HL-60 (cell line): ENCODE results near the gene FHIT.

ENCODE experiments used
- DNase-seq, 2 experiments: peaks; one replicate each; pipeline ENCODE4 v3.0.0-alpha.2; 2010 to 2020; ENCODE audit warnings: low read depth in 1 of 2, low spot score in 1 of 2
- H3K27ac ChIP-seq: fragments of 250-450 bp; sonication (Bioruptor Pico); replicated peaks from 2 replicates; pipeline ENCODE4 v1.5.1; 2020; ENCODE audit warnings: mild to moderate bottlenecking, moderate library complexity
- H3K27me3 ChIP-seq: fragments of 250-450 bp; sonication (Bioruptor Pico); 2 replicates; pipeline ENCODE4 v1.5.1; 2021; ENCODE audit warnings: mild to moderate bottlenecking, moderate library complexity; ENCODE audit not compliant: insufficient read depth, poor library complexity, severe bottlenecking
- H3K4me3 ChIP-seq: replicated peaks from 2 replicates; pipeline ENCODE4 v1.5.1; 2011; ENCODE audit warnings: mild to moderate bottlenecking, control low read depth, low read length; ENCODE audit not compliant: insufficient read depth
- GABPA ChIP-seq: IDR thresholded peaks from 2 replicates; pipeline ENCODE4 v1.6.1; 2012; ENCODE audit warnings: low read depth
- POLR2AphosphoS5 ChIP-seq: IDR thresholded peaks from 2 replicates; pipeline ENCODE4 v1.6.1; 2012; ENCODE audit warnings: low read depth
- REST ChIP-seq: IDR thresholded peaks from 2 replicates; pipeline ENCODE4 v1.6.1; 2012; ENCODE audit warnings: low read depth; ENCODE audit not compliant: insufficient replicate concordance
- SPI1 ChIP-seq: IDR thresholded peaks from 2 replicates; pipeline ENCODE4 v1.6.1; 2012; ENCODE audit warnings: low read depth, mild to moderate bottlenecking, borderline replicate concordance
- TF ChIP-seq, protein P1 (sequence below): IDR thresholded peaks from one replicate; pipeline ENCODE4 v1.5.1; 2011; ENCODE audit warnings: low read length, control low read depth, inconsistent platforms; ENCODE audit not compliant: insufficient read depth

The FHIT gene

GRCh38 chr3:60463685-60464084 lies 787.6 kb downstream of the FHIT start:
- Histone ChIP-seq H3K27ac (no peak overlapping the region), H3K27me3 (no peaks in the 10 kb centered on the region), H3K4me3 (no peak overlapping the region)
- no peak for DNase-seq
- TF ChIP-seq SPI1 (no peak), POLR2AphosphoS5 (no peak), GABPA (no peak), REST (no peak)
- TF ChIP-seq, protein P1, sequence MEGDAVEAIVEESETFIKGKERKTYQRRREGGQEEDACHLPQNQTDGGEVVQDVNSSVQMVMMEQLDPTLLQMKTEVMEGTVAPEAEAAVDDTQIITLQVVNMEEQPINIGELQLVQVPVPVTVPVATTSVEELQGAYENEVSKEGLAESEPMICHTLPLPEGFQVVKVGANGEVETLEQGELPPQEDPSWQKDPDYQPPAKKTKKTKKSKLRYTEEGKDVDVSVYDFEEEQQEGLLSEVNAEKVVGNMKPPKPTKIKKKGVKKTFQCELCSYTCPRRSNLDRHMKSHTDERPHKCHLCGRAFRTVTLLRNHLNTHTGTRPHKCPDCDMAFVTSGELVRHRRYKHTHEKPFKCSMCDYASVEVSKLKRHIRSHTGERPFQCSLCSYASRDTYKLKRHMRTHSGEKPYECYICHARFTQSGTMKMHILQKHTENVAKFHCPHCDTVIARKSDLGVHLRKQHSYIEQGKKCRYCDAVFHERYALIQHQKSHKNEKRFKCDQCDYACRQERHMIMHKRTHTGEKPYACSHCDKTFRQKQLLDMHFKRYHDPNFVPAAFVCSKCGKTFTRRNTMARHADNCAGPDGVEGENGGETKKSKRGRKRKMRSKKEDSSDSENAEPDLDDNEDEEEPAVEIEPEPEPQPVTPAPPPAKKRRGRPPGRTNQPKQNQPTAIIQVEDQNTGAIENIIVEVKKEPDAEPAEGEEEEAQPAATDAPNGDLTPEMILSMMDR: no peak

DNA sequence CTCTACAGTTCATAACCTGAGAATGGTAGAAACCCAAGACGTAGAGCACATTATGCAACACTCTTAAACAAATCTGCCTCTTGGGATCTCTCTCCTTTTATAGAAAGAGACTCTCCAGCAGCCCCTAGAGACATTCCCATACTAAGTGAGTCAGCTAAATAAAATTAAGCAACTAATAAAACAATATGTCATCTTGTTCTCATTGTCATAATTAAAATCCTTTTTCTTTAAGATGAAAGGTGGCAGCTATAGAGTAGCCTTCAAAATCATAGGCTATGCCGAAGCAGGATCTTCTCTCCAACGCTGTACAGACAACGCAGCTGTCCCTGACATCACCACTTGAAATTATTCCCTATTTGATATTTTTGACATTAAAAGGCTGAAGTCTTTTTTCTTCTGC lies 790.0 kb downstream of the FHIT start:
- no peak for DNase-seq
- TF ChIP-seq POLR2AphosphoS5 (no peak), GABPA (no peak), SPI1 (no peak), REST (no peak)
- TF ChIP-seq, protein P1: no peak
- Histone ChIP-seq H3K4me3 (no peak overlapping the region), H3K27ac (no peak overlapping the region), H3K27me3 (no peaks in the 10 kb centered on the region)

DNA sequence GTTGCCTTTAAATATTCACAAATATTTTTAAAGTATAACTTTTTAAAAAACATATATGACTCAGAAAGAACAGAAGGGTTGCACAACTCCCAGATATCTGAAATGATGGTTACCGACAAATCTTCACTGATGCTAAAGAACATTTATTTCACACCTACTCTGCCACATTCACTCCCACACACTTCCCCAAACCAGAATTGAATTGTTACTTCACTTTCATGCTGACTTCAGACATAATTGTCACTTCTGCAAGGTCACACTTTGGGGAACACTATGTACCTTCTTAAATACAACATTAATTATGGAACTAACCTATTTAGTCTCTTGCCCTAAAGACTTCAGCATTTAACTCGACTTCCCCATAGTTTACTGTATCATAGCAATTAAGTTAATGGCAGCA lies 795.1 kb downstream of the FHIT start:
- no peak for TF ChIP-seq POLR2AphosphoS5
- TF ChIP-seq SPI1: peak; percentile 69; the same call in 1 of the 2 replicates
- H3K27me3 ChIP-seq: no peaks in the 10 kb centered on the region
- no peak overlapping the region for H3K4me3 ChIP-seq
- no peak overlapping the region for H3K27ac ChIP-seq
- DNase-seq: peak; percentile 5 to 17

DNA sequence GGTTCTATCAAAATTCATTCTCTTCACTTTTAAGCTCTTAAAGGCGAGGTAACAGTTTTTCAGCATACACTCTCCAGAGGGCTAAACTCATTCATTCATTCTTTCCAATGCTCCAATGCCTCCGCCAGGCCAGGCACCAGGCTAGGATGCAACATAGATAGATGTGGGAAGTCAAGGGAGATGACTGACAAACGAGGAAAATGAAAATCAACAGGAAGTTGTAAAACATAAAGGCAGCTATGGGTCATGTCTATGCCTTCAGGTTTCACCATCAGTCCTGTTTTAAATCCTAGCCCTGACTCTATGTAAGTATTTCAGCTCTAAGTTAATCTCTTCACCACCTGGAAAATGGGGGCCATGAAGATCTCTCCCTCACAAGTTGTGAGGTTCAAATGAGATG lies 797.9 kb downstream of the FHIT start:
- no peak overlapping the region for H3K27ac ChIP-seq
- TF ChIP-seq, protein P1: no peak
- no peak for TF ChIP-seq REST
- TF ChIP-seq SPI1: no peak
- no peak for TF ChIP-seq POLR2AphosphoS5
- TF ChIP-seq GABPA: no peak
- no peak overlapping the region for H3K4me3 ChIP-seq
- no peaks in the 10 kb centered on the region for H3K27me3 ChIP-seq
- DNase-seq: no peak
